GM10266 (cell line): ENCODE results near the gene OR5K3.

ENCODE experiments used
- DNase-seq: peaks from one replicate; pipeline ENCODE4 v3.0.0; 2012; ENCODE audit errors: extremely low spot score
- TF ChIP-seq, protein P1 (sequence below): IDR thresholded peaks from 2 replicates; pipeline ENCODE4 v1.5.1; 2012; ENCODE audit warnings: mild to moderate bottlenecking, low read depth; ENCODE audit not compliant: control insufficient read depth, insufficient read depth; ENCODE audit errors: missing control alignments

Gene OR5K3

DNA sequence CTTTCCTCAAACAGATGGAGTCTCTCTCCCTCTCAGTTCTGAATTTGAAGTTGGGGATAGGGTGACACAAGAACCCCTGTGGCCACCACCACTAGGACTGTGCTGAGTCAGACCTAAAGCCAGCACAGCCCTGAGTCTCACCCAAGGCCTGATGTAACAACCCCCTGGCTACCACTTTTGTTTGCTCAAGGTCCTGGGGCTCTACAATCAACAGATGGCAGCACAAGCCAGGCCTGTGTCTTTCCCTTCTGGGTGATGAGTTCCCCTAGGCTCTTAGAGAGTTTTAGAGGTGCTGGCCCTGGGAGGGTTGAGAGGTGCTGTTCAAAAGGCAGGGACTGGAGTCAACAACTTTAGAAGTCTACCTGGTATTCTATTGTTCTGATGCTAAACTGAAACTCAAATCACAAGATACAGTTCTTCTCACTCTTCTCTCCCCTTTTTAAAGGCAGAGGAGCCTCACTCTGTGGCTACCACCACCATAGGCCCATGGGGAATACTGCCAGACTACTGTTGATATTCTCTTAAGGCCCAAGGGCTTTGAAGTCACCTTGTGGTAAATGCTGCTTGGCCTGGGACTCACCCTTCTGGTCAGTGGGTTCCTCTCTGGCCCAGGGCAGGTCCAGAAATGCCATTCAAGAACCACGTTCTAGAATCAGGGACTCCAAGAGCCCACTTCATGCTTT lies 30.3 kb upstream of the OR5K3 start:
- DNase-seq: no peak
- TF ChIP-seq, protein P1, sequence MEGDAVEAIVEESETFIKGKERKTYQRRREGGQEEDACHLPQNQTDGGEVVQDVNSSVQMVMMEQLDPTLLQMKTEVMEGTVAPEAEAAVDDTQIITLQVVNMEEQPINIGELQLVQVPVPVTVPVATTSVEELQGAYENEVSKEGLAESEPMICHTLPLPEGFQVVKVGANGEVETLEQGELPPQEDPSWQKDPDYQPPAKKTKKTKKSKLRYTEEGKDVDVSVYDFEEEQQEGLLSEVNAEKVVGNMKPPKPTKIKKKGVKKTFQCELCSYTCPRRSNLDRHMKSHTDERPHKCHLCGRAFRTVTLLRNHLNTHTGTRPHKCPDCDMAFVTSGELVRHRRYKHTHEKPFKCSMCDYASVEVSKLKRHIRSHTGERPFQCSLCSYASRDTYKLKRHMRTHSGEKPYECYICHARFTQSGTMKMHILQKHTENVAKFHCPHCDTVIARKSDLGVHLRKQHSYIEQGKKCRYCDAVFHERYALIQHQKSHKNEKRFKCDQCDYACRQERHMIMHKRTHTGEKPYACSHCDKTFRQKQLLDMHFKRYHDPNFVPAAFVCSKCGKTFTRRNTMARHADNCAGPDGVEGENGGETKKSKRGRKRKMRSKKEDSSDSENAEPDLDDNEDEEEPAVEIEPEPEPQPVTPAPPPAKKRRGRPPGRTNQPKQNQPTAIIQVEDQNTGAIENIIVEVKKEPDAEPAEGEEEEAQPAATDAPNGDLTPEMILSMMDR: no peak

DNA sequence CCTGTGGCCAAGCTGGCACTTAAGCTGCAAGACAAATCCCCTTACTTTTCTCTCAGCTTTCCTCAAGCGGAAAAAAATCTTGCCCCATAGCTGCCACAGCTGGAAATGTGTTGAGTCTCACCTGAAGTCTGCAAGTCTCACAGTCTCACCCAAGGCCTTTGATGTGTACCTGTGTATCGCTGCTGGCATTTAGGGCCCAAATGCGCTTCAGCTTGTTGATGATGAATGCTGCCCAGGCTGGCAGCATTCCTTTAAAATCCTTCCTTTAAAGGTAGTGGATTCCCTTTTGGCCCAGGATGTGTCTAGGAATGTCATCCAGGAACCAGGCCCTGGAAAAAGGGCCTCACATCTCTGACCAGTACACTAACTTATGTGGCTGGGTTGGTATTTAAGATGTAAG lies 29.8 kb upstream of the OR5K3 start:
- DNase-seq: no peak
- TF ChIP-seq, protein P1: no peak

DNA sequence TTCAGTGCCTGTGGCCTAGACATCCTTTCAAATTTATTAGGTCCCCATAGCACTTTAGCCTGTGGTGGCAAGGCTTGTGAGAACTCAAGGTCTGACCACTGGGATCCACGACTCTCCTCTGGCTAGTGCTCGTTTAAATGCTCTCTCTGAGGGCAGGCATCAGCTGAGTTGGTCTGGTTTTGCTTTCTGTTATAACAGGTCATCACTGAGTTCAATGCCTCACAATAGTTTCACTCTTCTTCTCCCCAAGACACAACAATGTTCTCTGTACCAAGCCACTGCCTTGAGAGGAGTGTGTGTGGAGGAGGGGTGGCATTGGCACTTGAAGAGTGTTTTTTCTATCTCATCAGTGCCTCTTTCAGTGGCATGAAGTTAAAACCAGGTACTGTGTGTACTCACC lies 29.2 kb upstream of the OR5K3 start:
- TF ChIP-seq, protein P1: no peak
- no peak for DNase-seq

DNA sequence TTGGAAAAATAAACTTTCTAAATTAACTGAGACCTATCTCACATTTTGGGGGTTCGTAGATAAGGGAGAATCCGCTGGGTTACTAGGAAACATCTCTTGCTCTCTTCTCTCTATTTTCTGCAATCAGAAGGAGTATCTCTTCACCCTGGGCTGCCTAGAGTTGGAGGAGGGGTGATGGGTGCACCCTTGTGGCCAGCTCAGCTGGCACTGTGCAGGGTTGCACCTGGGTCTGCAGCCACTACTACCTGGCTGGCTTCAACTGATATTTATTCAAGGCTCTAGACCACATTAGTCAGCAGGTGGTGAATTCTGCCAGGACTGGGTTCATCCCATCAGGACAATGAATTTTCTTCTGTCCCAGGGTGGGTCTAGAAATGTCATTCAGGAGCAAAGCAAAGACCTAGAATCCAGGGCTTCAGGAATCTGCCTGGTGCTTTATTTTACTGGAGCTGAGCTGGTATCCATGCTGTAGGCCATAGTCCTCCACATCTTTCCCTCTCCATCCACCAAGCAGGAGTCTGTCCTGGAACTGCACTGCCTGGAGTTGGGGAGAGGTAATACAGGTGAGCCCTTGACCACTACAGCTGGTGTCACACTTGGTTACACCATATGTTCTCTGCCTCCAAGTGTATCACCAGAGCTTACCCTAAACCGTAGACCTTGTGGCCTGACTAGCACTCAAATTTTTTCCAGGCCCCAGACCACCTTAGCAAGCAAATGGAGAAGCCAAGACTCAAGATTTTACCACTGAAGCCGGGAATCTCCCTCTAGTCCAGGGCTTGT lies 22.8 kb upstream of the OR5K3 start:
- TF ChIP-seq, protein P1: no peak
- no peak for DNase-seq

DNA sequence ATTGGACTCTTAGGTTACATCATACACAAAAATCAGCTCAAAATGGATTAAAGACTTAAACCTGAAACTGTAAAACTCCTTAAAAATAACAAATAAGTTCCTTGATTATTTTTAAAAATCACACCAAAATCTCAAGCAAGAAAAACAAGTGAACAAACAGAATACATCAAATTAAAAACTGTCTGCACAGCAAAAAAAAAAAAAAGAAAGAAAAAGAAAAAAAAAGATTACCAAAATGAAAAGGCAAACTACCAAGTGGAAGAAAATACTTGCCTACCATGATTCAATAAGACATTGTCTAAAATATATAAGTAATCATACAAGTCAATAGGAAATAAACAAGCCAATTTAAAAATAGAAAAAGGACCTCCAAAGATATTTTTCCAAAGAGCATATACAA lies 19.3 kb upstream of the OR5K3 start:
- no peak for DNase-seq
- TF ChIP-seq, protein P1: no peak

DNA sequence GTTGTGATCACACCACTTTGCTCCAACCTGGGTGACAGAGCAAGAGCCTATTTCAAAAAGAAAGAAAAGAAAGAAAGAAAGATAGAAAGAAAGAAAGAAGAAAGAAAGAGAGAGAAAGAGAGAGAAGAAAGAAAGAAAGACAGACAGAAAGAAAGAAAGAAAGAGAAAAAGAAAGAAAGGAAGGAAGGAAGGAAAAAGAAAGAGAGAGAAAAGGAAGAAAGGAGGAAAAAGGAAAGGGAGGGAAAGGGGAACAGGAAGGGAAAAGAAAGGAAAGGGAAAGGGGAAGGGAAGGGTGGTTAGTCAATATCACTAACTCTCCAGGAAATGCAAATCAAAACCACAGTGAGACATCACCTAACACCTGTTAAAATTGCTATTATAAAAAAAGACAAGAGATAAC lies 18.6 kb upstream of the OR5K3 start:
- TF ChIP-seq, protein P1: no peak
- no peak for DNase-seq

DNA sequence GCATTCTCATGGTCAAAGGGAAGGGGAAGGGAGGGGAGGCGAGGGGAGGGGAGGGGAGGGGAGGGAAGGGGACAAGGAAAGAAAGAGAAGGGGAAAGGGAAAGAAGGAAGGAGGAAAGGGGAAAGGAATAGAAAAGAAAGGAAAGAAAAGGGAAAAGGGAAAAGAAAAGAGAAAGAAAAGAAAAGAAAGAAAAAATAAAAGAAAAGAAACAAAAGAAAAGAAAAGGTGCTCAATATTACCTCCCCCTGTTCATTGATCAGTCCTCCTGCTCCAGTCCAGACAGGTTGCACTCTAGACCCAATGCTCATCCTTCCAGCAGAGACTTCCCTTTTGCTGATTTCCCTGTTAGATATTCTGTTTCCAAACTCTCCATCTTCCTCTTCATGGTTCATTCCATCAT lies 18.0 kb upstream of the OR5K3 start:
- TF ChIP-seq, protein P1: no peak
- DNase-seq: no peak
